ENCODE measurements around the gene CACNG3.
"Not testable (repeated sequence)": the region's sequence is repeated elsewhere in the genome, so short reads cannot be mapped to it uniquely, and the experiment has no call there.

The CACNG3 gene

GRCh38 chr16:24343829-24344228, 87.7 kb downstream of the CACNG3 start:
- not testable (repeated sequence) for H3K9me3 ChIP-seq (ENCODE audit: control insufficient read depth in 1 of 2, low read length in 2 of 2); H3K27ac ChIP-seq (ENCODE audit: low read length); H3K36me3 ChIP-seq (ENCODE audit: control insufficient read depth in 1 of 2, insufficient read depth in 2 of 2, low read length in 2 of 2); H3K27me3 ChIP-seq (ENCODE audit: low read depth, low read length); H3K4me1 ChIP-seq (ENCODE audit: control insufficient read depth in 1 of 2, insufficient read depth in 2 of 2, low read length in 2 of 2); H3K4me3 ChIP-seq (ENCODE audit: low read depth in 1 of 2, low read length in 2 of 2)

DNA sequence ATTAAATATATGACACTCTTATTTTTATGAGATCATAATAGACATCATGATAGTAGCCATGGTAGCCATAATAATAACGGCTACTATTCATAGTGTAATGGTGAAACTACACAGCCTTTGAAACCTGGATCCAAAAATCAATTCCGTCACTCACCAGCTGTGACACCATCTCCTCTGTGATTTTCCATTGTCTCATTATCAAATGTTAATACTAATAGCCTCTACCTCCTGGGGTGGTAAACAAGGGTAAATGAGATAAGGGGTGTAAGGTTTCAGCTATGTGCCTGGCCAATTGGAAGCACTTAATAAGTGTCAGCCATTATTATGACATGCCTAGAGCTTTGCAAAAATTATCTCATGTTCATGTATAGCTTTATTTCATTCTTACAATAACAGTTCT, 88.6 kb downstream of the CACNG3 start:
- no peaks in the 10 kb centered on the region for H3K27me3 ChIP-seq (ENCODE audit: low read depth, low read length)
- no peak overlapping the region for H3K4me3 ChIP-seq (ENCODE audit: low read depth in 1 of 2, low read length in 2 of 2)
- H3K9me3 ChIP-seq (ENCODE audit: control insufficient read depth in 1 of 2, low read length in 2 of 2), result no peaks in the 10 kb centered on the region
- no peak overlapping the region for H3K27ac ChIP-seq (ENCODE audit: low read length)
- H3K36me3 ChIP-seq (ENCODE audit: control insufficient read depth in 1 of 2, insufficient read depth in 2 of 2, low read length in 2 of 2), result no peaks in the 10 kb centered on the region
- no peaks in the 10 kb centered on the region for H3K4me1 ChIP-seq (ENCODE audit: control insufficient read depth in 1 of 2, insufficient read depth in 2 of 2, low read length in 2 of 2)

GRCh38 chr16:24345704-24346103, 89.6 kb downstream of the CACNG3 start:
- H3K27me3 ChIP-seq (ENCODE audit: low read depth, low read length), result no peaks in the 10 kb centered on the region
- no peaks in the 10 kb centered on the region for H3K36me3 ChIP-seq (ENCODE audit: control insufficient read depth in 1 of 2, insufficient read depth in 2 of 2, low read length in 2 of 2)
- H3K4me1 ChIP-seq (ENCODE audit: control insufficient read depth in 1 of 2, insufficient read depth in 2 of 2, low read length in 2 of 2), result no peaks in the 10 kb centered on the region
- no peaks in the 10 kb centered on the region for H3K9me3 ChIP-seq (ENCODE audit: control insufficient read depth in 1 of 2, low read length in 2 of 2)
- H3K4me3 ChIP-seq (ENCODE audit: low read depth in 1 of 2, low read length in 2 of 2), result no peak overlapping the region
- no peak overlapping the region for H3K27ac ChIP-seq (ENCODE audit: low read length)

DNA sequence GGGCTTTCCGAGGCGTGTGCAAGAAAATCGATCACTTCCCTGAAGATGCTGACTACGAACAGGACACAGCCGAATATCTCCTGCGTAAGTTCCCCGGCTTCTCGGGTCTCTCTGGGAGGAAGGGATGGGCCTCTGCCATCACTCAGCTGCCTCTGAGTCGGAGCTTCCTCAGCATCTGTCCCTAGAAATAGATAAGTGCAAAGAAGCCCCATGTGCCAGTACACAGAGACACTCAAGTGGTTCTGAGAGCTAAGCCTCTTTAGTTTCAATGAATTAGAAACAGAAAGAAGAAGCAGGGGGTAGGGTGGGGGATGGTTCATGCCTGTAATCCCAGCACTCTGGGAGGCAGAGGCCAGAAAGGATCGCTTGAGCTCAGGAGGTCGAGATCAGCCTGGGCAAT, 90.6 kb downstream of the CACNG3 start:
- no peaks in the 10 kb centered on the region for H3K36me3 ChIP-seq (ENCODE audit: control insufficient read depth in 1 of 2, insufficient read depth in 2 of 2, low read length in 2 of 2)
- no peaks in the 10 kb centered on the region for H3K27me3 ChIP-seq (ENCODE audit: low read depth, low read length)
- no peak overlapping the region for H3K4me3 ChIP-seq (ENCODE audit: low read depth in 1 of 2, low read length in 2 of 2)
- no peak overlapping the region for H3K27ac ChIP-seq (ENCODE audit: low read length)
- H3K4me1 ChIP-seq (ENCODE audit: control insufficient read depth in 1 of 2, insufficient read depth in 2 of 2, low read length in 2 of 2), result no peaks in the 10 kb centered on the region
- H3K9me3 ChIP-seq (ENCODE audit: control insufficient read depth in 1 of 2, low read length in 2 of 2), result no peaks in the 10 kb centered on the region

DNA sequence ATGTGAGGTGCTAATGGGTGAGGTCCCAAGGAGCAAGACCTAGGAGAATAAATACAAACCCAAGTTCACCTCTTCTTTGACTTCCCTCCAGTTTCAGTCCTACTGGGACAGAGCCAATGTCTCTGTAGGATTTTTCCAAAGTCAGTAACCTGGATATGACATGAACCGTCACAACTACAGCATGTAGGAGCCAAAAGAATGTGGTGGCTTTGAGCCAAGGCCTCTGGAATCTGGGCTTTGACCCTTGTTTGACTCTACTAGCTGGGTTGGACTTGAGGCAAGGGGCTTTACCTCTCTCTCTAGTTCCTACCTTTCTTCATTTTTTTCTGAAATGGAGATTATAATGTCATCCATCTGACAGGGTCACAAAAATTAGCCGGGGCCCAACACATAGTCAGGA, 91.4 kb downstream of the CACNG3 start:
- Histone ChIP-seq H3K4me3 (ENCODE audit: low read depth in 1 of 2, low read length in 2 of 2) (no peak overlapping the region), H3K9me3 (ENCODE audit: control insufficient read depth in 1 of 2, low read length in 2 of 2) (no peaks in the 10 kb centered on the region), H3K4me1 (ENCODE audit: control insufficient read depth in 1 of 2, insufficient read depth in 2 of 2, low read length in 2 of 2) (no peaks in the 10 kb centered on the region), H3K27ac (ENCODE audit: low read length) (no peak overlapping the region), H3K36me3 (ENCODE audit: control insufficient read depth in 1 of 2, insufficient read depth in 2 of 2, low read length in 2 of 2) (no peaks in the 10 kb centered on the region), H3K27me3 (ENCODE audit: low read depth, low read length) (no peaks in the 10 kb centered on the region)

DNA sequence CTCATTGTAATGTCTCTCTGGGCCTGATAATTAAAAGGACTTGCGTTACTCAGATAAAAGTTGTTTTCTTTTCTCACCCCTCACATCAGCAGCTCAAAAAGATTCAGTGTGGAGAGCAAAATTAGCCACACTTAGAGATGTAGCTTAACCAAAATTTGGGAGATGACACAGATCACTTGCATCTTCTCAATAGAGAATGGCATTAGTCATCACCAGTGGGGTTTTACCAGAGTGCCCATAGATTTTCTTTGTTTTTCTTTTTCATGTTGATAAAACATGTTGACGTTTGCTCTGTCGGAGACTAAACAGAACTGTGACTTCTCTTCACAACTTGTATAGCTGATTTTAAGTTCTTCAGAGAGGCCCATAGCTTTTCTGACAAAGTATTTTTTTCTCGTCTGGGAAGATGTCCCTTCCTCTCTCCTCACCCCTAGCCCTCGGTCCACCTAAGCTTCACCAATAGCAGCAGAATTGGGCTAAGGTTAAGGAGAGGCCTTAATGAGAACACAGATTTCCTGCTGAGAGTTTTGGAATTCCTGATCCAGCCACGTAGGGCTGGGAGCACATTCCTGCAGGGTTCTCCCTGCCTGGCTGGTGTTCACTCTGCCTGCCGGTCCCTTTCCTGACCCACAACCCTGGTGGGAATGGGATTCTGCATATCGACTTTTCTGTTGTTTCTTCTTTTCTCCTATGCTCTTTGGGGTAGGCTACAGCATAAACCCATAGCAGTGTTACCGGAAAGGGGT, 92.6 kb downstream of the CACNG3 start:
- Histone ChIP-seq H3K9me3 (ENCODE audit: control insufficient read depth in 1 of 2, low read length in 2 of 2) (no peaks in the 10 kb centered on the region), H3K27me3 (ENCODE audit: low read depth, low read length) (no peaks in the 10 kb centered on the region), H3K27ac (ENCODE audit: low read length) (no peak overlapping the region), H3K4me3 (ENCODE audit: low read depth in 1 of 2, low read length in 2 of 2) (no peak overlapping the region), H3K4me1 (ENCODE audit: control insufficient read depth in 1 of 2, insufficient read depth in 2 of 2, low read length in 2 of 2) (no peaks in the 10 kb centered on the region), H3K36me3 (ENCODE audit: control insufficient read depth in 1 of 2, insufficient read depth in 2 of 2, low read length in 2 of 2) (no peaks in the 10 kb centered on the region)

GRCh38 chr16:24349320-24349719, 93.2 kb downstream of the CACNG3 start:
- Histone ChIP-seq H3K27me3 (ENCODE audit: low read depth, low read length) (no peaks in the 10 kb centered on the region), H3K4me3 (ENCODE audit: low read depth in 1 of 2, low read length in 2 of 2) (no peak overlapping the region), H3K36me3 (ENCODE audit: control insufficient read depth in 1 of 2, insufficient read depth in 2 of 2, low read length in 2 of 2) (no peaks in the 10 kb centered on the region), H3K9me3 (ENCODE audit: control insufficient read depth in 1 of 2, low read length in 2 of 2) (no peaks in the 10 kb centered on the region), H3K27ac (ENCODE audit: low read length) (no peak overlapping the region), H3K4me1 (ENCODE audit: control insufficient read depth in 1 of 2, insufficient read depth in 2 of 2, low read length in 2 of 2) (no peaks in the 10 kb centered on the region)

DNA sequence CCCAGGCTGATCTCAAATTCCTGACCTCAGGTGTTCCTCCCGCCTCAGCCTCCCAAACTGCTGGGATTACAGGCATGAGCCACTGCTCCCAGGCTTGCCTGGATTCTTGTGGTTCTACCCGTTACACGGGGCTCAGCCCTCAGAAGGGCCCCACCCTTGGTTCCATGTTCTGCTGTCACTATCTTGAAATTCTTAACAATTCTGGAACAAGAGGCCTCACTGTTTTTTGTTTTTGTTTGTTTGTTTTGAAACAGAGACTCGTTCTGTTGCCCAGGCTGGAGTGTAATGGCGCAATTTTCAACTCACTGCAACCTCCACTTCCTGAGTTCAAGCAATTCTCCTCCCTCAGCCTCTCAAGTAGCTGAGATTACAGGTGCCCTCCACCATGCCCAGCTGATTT, 96.6 kb downstream of the CACNG3 start:
- Histone ChIP-seq H3K9me3 (ENCODE audit: control insufficient read depth in 1 of 2, low read length in 2 of 2) (no peaks in the 10 kb centered on the region), H3K4me3 (ENCODE audit: low read depth in 1 of 2, low read length in 2 of 2) (no peak overlapping the region), H3K27ac (ENCODE audit: low read length) (no peak overlapping the region), H3K4me1 (ENCODE audit: control insufficient read depth in 1 of 2, insufficient read depth in 2 of 2, low read length in 2 of 2) (no peaks in the 10 kb centered on the region), H3K27me3 (ENCODE audit: low read depth, low read length) (no peaks in the 10 kb centered on the region), H3K36me3 (ENCODE audit: control insufficient read depth in 1 of 2, insufficient read depth in 2 of 2, low read length in 2 of 2) (no peaks in the 10 kb centered on the region)

- H3K4me1 ChIP-seq (ENCODE audit: control insufficient read depth in 1 of 2, insufficient read depth in 2 of 2, low read length in 2 of 2), result no peaks in the 10 kb centered on the region
- no peaks in the 10 kb centered on the region for H3K9me3 ChIP-seq (ENCODE audit: control insufficient read depth in 1 of 2, low read length in 2 of 2)
- no peak overlapping the region for H3K27ac ChIP-seq (ENCODE audit: low read length)
- no peak overlapping the region for H3K4me3 ChIP-seq (ENCODE audit: low read depth in 1 of 2, low read length in 2 of 2)
- H3K36me3 ChIP-seq (ENCODE audit: control insufficient read depth in 1 of 2, insufficient read depth in 2 of 2, low read length in 2 of 2), result no peaks in the 10 kb centered on the region
- no peaks in the 10 kb centered on the region for H3K27me3 ChIP-seq (ENCODE audit: low read depth, low read length)
Measured at GRCh38 chr16:24353622-24354021, 97.5 kb downstream of the CACNG3 start.

DNA sequence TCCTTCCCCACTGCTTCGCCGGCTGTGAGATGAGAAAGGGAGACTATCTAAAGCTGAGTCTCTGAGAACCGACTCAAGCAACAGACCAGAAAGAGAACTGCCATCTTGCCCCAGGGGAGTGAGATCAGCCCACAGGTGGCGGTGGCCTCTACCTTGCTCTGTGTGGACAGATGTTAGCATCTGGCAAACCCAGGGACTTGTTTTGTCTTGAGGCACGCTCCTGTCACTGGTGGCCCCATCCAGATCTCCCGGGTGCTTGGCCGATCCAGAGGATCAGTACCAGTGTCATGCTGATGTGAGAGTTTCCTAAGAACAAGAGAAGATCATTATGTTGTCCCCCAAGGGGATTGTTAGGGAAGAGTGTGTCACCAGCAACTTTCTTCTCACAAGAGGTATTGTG, 101.4 kb downstream of the CACNG3 start:
- Histone ChIP-seq H3K27me3 (ENCODE audit: low read depth, low read length) (no peaks in the 10 kb centered on the region), H3K27ac (ENCODE audit: low read length) (no peak overlapping the region), H3K4me3 (ENCODE audit: low read depth in 1 of 2, low read length in 2 of 2) (no peak overlapping the region), H3K9me3 (ENCODE audit: control insufficient read depth in 1 of 2, low read length in 2 of 2) (no peaks in the 10 kb centered on the region), H3K36me3 (ENCODE audit: control insufficient read depth in 1 of 2, insufficient read depth in 2 of 2, low read length in 2 of 2) (no peaks in the 10 kb centered on the region), H3K4me1 (ENCODE audit: control insufficient read depth in 1 of 2, insufficient read depth in 2 of 2, low read length in 2 of 2) (no peaks in the 10 kb centered on the region)

DNA sequence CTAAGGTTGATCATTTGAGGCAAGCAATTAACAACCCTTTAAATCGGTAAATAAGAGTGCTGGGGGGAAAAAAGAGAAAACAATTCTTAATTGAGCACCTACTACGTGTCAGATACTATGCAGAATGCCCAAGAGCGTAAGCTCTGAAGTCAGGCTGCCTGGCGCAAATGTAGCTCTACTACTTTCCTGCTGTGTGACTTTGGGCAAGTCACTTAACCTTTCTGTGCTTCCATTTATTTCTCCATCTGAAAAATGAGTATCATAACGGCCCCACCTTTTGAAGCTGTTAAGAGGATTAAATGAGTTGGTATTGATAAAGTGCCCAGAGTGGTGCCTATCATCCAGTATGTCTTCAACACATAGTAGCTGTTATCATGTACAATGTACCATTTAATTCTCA, 102.0 kb downstream of the CACNG3 start:
- no peaks in the 10 kb centered on the region for H3K4me1 ChIP-seq (ENCODE audit: control insufficient read depth in 1 of 2, insufficient read depth in 2 of 2, low read length in 2 of 2)
- H3K27me3 ChIP-seq (ENCODE audit: low read depth, low read length), result no peaks in the 10 kb centered on the region
- H3K4me3 ChIP-seq (ENCODE audit: low read depth in 1 of 2, low read length in 2 of 2), result no peak overlapping the region
- no peaks in the 10 kb centered on the region for H3K36me3 ChIP-seq (ENCODE audit: control insufficient read depth in 1 of 2, insufficient read depth in 2 of 2, low read length in 2 of 2)
- H3K27ac ChIP-seq (ENCODE audit: low read length), result no peak overlapping the region
- H3K9me3 ChIP-seq (ENCODE audit: control insufficient read depth in 1 of 2, low read length in 2 of 2), result no peaks in the 10 kb centered on the region

DNA sequence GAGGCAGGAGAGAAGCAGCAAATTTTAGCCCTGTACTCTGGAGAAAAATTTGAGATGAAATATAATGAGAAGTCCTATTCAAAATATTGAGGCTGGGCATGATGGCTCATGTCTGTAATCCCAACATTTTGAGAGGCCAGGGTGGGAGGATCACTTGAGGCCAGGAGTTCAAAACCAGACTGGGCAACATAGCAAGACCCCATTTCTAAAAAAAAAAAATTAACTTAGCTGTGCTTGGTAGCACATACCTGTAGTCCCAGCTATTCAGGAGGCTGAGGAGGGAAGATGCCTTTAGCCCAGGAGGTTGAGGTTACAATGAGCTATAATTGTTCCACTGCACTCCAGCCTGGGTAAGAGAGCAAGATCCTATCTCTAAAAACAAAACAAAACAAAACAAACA, 103.4 kb downstream of the CACNG3 start:
- Histone ChIP-seq H3K27ac (ENCODE audit: low read length) (no peak overlapping the region), H3K9me3 (ENCODE audit: control insufficient read depth in 1 of 2, low read length in 2 of 2) (no peaks in the 10 kb centered on the region), H3K4me3 (ENCODE audit: low read depth in 1 of 2, low read length in 2 of 2) (no peak overlapping the region), H3K4me1 (ENCODE audit: control insufficient read depth in 1 of 2, insufficient read depth in 2 of 2, low read length in 2 of 2) (no peaks in the 10 kb centered on the region), H3K27me3 (ENCODE audit: low read depth, low read length) (no peaks in the 10 kb centered on the region), H3K36me3 (ENCODE audit: control insufficient read depth in 1 of 2, insufficient read depth in 2 of 2, low read length in 2 of 2) (no peaks in the 10 kb centered on the region)

All from muscle layer of duodenum (tissue), 2 donors.